ENCODE results near the gene KCNQ1OT1.

Gene KCNQ1OT1

GRCh38 chr11:2704896-2705606 lies 5.3 kb upstream of the KCNQ1OT1 start:
- Histone ChIP-seq H3K4me1 (ENCODE audit: control insufficient read depth, insufficient read depth, low read length) (peaks cover 21% of the 10 kb centered on the region), H3K36me3 (ENCODE audit: control insufficient read depth, insufficient read depth, low read length) (no peaks in the 10 kb centered on the region), H3K9me3 (ENCODE audit: control insufficient read depth, insufficient read depth, low read depth, low read length) (peaks cover 12% of the 10 kb centered on the region), H3K9ac (ENCODE audit: low read length) (no peak overlapping the region), H3K4me3 (ENCODE audit: low read depth, low read length) (no peak overlapping the region), H3K27ac (ENCODE audit: low read depth, low read length) (no peak overlapping the region), H3K27me3 (ENCODE audit: control insufficient read depth, insufficient read depth, low read length) (peaks cover 72% of the 10 kb centered on the region)

- no peaks in the 10 kb centered on the region for H3K36me3 ChIP-seq (ENCODE audit: control insufficient read depth, insufficient read depth, low read length)
- H3K4me1 ChIP-seq (ENCODE audit: control insufficient read depth, insufficient read depth, low read length), result peaks cover 21% of the 10 kb centered on the region
- H3K4me3 ChIP-seq (ENCODE audit: low read depth, low read length), result no peak overlapping the region
- H3K9ac ChIP-seq (ENCODE audit: low read length), result no peak overlapping the region
- H3K9me3 ChIP-seq (ENCODE audit: control insufficient read depth, insufficient read depth, low read depth, low read length), result peaks cover 10% of the 10 kb centered on the region
- H3K27me3 ChIP-seq (ENCODE audit: control insufficient read depth, insufficient read depth, low read length), result peaks cover 70% of the 10 kb centered on the region
- no peak overlapping the region for H3K27ac ChIP-seq (ENCODE audit: low read depth, low read length)
Observed at GRCh38 chr11:2704356-2704755, 4.6 kb upstream of the KCNQ1OT1 start.

GRCh38 chr11:2703363-2704141 lies 3.8 kb upstream of the KCNQ1OT1 start:
- H3K9me3 ChIP-seq (ENCODE audit: control insufficient read depth, insufficient read depth, low read depth, low read length), result peaks cover 10% of the 10 kb centered on the region
- H3K4me3 ChIP-seq (ENCODE audit: low read depth, low read length), result no peak overlapping the region
- peaks cover 68% of the 10 kb centered on the region for H3K27me3 ChIP-seq (ENCODE audit: control insufficient read depth, insufficient read depth, low read length)
- no peak overlapping the region for H3K27ac ChIP-seq (ENCODE audit: low read depth, low read length)
- peaks cover 21% of the 10 kb centered on the region for H3K4me1 ChIP-seq (ENCODE audit: control insufficient read depth, insufficient read depth, low read length)
- no peak overlapping the region for H3K9ac ChIP-seq (ENCODE audit: low read length)
- H3K36me3 ChIP-seq (ENCODE audit: control insufficient read depth, insufficient read depth, low read length), result no peaks in the 10 kb centered on the region

- Histone ChIP-seq H3K27me3 (ENCODE audit: control insufficient read depth, insufficient read depth, low read length) (peaks cover 61% of the 10 kb centered on the region), H3K36me3 (ENCODE audit: control insufficient read depth, insufficient read depth, low read length) (no peaks in the 10 kb centered on the region), H3K4me3 (ENCODE audit: low read depth, low read length) (no peak overlapping the region), H3K9ac (ENCODE audit: low read length) (no peak overlapping the region), H3K27ac (ENCODE audit: low read depth, low read length) (no peak overlapping the region), H3K9me3 (ENCODE audit: control insufficient read depth, insufficient read depth, low read depth, low read length) (peaks cover 10% of the 10 kb centered on the region), H3K4me1 (ENCODE audit: control insufficient read depth, insufficient read depth, low read length) (peaks cover 25% of the 10 kb centered on the region)
Observed at GRCh38 chr11:2702771-2703362, 3.1 kb upstream of the KCNQ1OT1 start.

GRCh38 chr11:2701898-2702434 lies 2.2 kb upstream of the KCNQ1OT1 start:
- H3K9ac ChIP-seq (ENCODE audit: low read length), result no peak overlapping the region
- H3K9me3 ChIP-seq (ENCODE audit: control insufficient read depth, insufficient read depth, low read depth, low read length), result peaks cover 10% of the 10 kb centered on the region
- H3K27ac ChIP-seq (ENCODE audit: low read depth, low read length), result no peak overlapping the region
- peaks cover 30% of the 10 kb centered on the region for H3K4me1 ChIP-seq (ENCODE audit: control insufficient read depth, insufficient read depth, low read length)
- no peak overlapping the region for H3K4me3 ChIP-seq (ENCODE audit: low read depth, low read length)
- peaks cover 52% of the 10 kb centered on the region for H3K27me3 ChIP-seq (ENCODE audit: control insufficient read depth, insufficient read depth, low read length)
- H3K36me3 ChIP-seq (ENCODE audit: control insufficient read depth, insufficient read depth, low read length), result no peaks in the 10 kb centered on the region

- Histone ChIP-seq H3K9ac (ENCODE audit: low read length) (peak overlapping the region; percentile 24), H3K4me3 (ENCODE audit: low read depth, low read length) (peak overlapping the region; percentile 75; the same call in 1 of the 2 replicates), H3K9me3 (ENCODE audit: control insufficient read depth, insufficient read depth, low read depth, low read length) (peaks cover 6% of the 10 kb centered on the region), H3K4me1 (ENCODE audit: control insufficient read depth, insufficient read depth, low read length) (peaks cover 35% of the 10 kb centered on the region), H3K27me3 (ENCODE audit: control insufficient read depth, insufficient read depth, low read length) (peaks cover 46% of the 10 kb centered on the region), H3K27ac (ENCODE audit: low read depth, low read length) (no peak overlapping the region), H3K36me3 (ENCODE audit: control insufficient read depth, insufficient read depth, low read length) (no peaks in the 10 kb centered on the region)
Observed at GRCh38 chr11:2701230-2701629, 1.4 kb upstream of the KCNQ1OT1 start.

GRCh38 chr11:2700415-2701211 lies 819 bp upstream of the KCNQ1OT1 start:
- Histone ChIP-seq H3K9ac (ENCODE audit: low read length) (peak overlapping the region; percentile 51), H3K4me1 (ENCODE audit: control insufficient read depth, insufficient read depth, low read length) (peaks cover 41% of the 10 kb centered on the region), H3K9me3 (ENCODE audit: control insufficient read depth, insufficient read depth, low read depth, low read length) (no peaks in the 10 kb centered on the region), H3K27me3 (ENCODE audit: control insufficient read depth, insufficient read depth, low read length) (peaks cover 43% of the 10 kb centered on the region), H3K4me3 (ENCODE audit: low read depth, low read length) (peak overlapping the region; percentile 75), H3K36me3 (ENCODE audit: control insufficient read depth, insufficient read depth, low read length) (no peaks in the 10 kb centered on the region), H3K27ac (ENCODE audit: low read depth, low read length) (peak overlapping the region; percentile 68; the same call in 1 of the 2 replicates)

GRCh38 chr11:2699185-2699530 lies 636 bp downstream of the KCNQ1OT1 start:
- H3K27me3 ChIP-seq (ENCODE audit: control insufficient read depth, insufficient read depth, low read length), result peaks cover 32% of the 10 kb centered on the region
- no peaks in the 10 kb centered on the region for H3K9me3 ChIP-seq (ENCODE audit: control insufficient read depth, insufficient read depth, low read depth, low read length)
- no peaks in the 10 kb centered on the region for H3K36me3 ChIP-seq (ENCODE audit: control insufficient read depth, insufficient read depth, low read length)
- H3K4me3 ChIP-seq (ENCODE audit: low read depth, low read length), result peak overlapping the region; percentile 75
- peak overlapping the region; percentile 84 for H3K9ac ChIP-seq (ENCODE audit: low read length)
- H3K27ac ChIP-seq (ENCODE audit: low read depth, low read length), result no peak overlapping the region; the same call in 1 of the 2 replicates
- peaks cover 56% of the 10 kb centered on the region for H3K4me1 ChIP-seq (ENCODE audit: control insufficient read depth, insufficient read depth, low read length)

- no peak overlapping the region for H3K27ac ChIP-seq (ENCODE audit: low read depth, low read length)
- peaks cover 26% of the 10 kb centered on the region for H3K27me3 ChIP-seq (ENCODE audit: control insufficient read depth, insufficient read depth, low read length)
- H3K4me3 ChIP-seq (ENCODE audit: low read depth, low read length), result peak overlapping the region; percentile 75
- H3K36me3 ChIP-seq (ENCODE audit: control insufficient read depth, insufficient read depth, low read length), result no peaks in the 10 kb centered on the region
- H3K9ac ChIP-seq (ENCODE audit: low read length), result peak overlapping the region; percentile 84
- no peaks in the 10 kb centered on the region for H3K9me3 ChIP-seq (ENCODE audit: control insufficient read depth, insufficient read depth, low read depth, low read length)
- peaks cover 57% of the 10 kb centered on the region for H3K4me1 ChIP-seq (ENCODE audit: control insufficient read depth, insufficient read depth, low read length)
Observed at GRCh38 chr11:2698386-2699184, 1.2 kb downstream of the KCNQ1OT1 start.

GRCh38 chr11:2697866-2698265 lies 1.9 kb downstream of the KCNQ1OT1 start:
- Histone ChIP-seq H3K9ac (ENCODE audit: low read length) (no peak overlapping the region), H3K4me3 (ENCODE audit: low read depth, low read length) (peak overlapping the region; percentile 75)

More at GRCh38 chr11:2697866-2698265, 1.9 kb downstream of the KCNQ1OT1 start:
- H3K4me1 ChIP-seq (ENCODE audit: control insufficient read depth, insufficient read depth, low read length), result peaks cover 55% of the 10 kb centered on the region
- no peaks in the 10 kb centered on the region for H3K36me3 ChIP-seq (ENCODE audit: control insufficient read depth, insufficient read depth, low read length)
- H3K27me3 ChIP-seq (ENCODE audit: control insufficient read depth, insufficient read depth, low read length), result peaks cover 19% of the 10 kb centered on the region
- H3K27ac ChIP-seq (ENCODE audit: low read depth, low read length), result no peak overlapping the region
- no peaks in the 10 kb centered on the region for H3K9me3 ChIP-seq (ENCODE audit: control insufficient read depth, insufficient read depth, low read depth, low read length)
